HG03095 (cell line): ENCODE results near the gene LRG1.

Source experiments
- ATAC-seq: cut with Tn5 transposase; IDR thresholded peaks from one replicate; pipeline ENCODE4 v1.9.1; 2021; ENCODE audit warnings: moderate library complexity; ENCODE audit not compliant: unreplicated experiment

Gene LRG1, protein sequence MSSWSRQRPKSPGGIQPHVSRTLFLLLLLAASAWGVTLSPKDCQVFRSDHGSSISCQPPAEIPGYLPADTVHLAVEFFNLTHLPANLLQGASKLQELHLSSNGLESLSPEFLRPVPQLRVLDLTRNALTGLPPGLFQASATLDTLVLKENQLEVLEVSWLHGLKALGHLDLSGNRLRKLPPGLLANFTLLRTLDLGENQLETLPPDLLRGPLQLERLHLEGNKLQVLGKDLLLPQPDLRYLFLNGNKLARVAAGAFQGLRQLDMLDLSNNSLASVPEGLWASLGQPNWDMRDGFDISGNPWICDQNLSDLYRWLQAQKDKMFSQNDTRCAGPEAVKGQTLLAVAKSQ

DNA sequence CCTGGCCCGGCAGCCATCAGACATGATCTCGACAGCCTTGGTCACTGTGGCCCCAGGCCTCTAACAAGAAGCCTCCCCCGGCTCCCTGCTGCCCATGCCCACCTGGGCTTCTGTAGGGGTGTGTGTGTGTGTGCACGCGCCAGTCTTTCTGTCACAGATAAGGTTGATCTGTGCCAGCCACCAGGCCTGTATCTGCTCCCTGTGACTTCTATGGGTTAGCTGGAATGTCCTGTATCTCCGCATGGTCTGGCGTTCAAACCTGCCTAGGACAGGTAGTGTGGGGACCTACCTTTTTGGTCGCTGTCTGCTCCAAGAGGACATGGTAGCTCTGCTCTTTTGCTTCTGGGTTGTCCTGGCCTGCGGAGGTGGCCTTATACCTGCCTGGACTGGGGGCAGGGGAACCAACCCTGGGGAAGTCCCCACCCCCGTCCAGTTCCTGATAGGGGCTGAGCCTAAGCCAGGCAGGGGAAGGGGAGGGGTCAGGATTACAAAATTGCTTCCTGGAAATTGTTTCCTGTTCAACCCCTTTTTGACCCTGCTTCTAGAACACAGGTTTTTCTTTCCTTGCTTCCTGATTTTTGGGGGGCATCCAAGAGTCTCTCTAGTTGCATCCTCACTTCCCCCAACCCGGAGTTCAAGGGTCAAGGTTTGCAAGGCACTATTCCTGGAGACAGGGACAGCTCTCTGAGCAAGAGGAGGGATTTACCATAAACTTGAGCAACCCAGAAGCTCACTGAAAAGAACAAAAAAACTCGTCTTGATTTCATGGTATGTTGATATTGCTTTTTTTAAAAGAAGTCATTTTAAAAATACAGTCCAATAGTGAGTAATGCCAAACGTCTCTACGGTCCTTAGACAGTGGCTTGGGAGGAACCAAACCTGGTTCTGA lies at the start of gene LRG1:
Gene LRG1 (minus strand): TSS at position 344 of the 889 bp plus-strand sequence. CDS start 23 bp downstream, at position 321.
- ATAC-seq, result no peak

DNA sequence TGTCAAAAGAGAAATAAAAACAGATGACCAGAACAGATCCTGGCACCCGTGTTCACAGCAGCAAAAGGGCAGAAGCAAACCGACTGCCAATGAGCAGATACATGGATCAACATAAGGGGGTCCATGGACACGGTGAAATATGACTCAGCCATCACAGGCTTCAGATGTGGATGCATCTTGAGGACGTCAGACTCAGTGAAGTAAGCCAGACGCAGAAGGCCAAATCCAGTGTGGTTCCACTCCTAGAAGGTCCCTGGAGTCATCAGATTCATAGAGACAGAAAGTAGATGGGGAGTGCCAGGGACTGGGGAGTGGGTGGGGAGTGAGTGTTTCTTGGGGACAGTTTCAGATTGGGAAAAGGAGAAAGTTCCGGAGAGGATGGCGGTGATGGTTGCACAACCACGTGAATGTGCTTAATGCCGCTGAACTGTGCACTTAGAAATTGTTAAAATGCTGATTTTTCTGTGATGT lies 48.5 kb upstream of the LRG1 start:
- no peak for ATAC-seq

DNA sequence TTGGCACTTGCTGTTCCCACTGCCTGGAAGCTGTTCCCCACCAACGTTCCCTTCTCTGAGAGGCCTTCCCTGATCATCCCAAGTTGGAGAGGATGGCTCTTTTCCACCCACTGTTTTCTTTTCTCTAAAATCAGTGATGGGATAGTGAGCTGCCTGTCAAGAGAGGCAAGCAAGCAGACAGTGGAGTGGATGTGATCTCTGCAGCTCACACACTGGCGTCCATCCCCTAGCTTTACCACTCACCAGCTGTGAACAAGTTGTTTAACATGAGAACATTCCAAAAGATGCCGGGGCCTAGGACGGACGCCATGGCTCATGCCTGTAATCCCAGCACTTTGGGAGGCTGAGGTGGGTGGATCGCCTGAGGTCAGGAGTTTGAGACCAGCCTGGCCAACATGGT lies 47.7 kb upstream of the LRG1 start:
- no peak for ATAC-seq

DNA sequence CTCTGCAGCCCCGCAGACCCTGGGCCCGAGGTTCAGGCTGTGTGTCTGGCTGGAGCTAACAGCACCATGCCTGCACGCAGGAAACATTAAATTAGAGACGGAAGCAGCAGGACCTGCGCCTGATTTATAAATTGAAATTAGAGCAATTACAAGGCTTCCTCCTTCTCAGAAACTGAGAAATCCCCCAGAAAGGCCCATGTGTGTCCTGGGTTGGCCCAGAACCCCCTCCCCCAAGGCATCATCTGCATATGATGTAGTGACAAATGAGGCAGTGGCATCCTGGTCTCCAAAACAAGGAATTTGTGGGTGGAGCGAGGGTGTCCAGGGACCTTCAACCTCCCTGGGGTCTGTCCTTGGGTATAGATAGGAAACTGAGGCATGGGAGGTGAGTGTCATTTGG lies 46.9 kb upstream of the LRG1 start:
- no peak for ATAC-seq

DNA sequence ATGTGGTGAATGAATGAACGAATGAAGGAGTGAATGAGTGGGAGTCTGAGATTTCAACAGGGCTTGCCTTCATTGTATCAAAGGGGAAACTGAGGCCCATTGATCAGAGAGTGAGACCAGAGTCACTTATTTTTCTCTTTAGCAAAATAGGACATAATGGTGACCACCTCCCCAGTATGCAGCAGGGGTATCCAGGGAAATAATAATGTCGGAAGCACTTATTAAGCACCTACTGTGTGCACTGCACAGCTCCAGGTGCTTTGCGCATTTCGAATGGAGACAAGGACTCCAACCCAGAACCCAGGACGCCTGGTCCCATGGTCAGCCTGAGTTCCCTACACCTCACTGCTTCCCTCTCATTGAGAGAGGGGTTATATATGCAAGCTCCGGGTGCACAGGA lies 46.4 kb upstream of the LRG1 start:
- no peak for ATAC-seq

DNA sequence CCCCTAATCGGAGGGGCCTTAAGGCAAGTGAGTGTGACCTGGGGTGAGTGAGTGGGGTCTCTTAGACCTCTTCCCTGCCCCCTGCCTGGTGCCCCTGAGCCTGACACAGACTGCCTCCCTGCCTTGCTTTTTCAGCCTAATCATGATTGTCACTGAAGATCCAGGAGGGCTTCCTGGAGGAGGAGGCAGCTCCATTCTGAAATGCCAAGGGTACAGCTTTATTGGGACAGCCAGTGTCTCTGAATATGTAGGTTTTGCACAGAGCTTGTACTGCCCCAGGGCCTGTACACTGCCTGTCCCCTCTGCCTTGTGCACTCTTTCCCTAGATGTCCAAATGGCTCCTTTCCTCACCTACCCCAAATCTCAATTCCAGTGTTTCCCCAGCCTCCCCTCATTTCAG lies 45.7 kb upstream of the LRG1 start:
- no peak for ATAC-seq

DNA sequence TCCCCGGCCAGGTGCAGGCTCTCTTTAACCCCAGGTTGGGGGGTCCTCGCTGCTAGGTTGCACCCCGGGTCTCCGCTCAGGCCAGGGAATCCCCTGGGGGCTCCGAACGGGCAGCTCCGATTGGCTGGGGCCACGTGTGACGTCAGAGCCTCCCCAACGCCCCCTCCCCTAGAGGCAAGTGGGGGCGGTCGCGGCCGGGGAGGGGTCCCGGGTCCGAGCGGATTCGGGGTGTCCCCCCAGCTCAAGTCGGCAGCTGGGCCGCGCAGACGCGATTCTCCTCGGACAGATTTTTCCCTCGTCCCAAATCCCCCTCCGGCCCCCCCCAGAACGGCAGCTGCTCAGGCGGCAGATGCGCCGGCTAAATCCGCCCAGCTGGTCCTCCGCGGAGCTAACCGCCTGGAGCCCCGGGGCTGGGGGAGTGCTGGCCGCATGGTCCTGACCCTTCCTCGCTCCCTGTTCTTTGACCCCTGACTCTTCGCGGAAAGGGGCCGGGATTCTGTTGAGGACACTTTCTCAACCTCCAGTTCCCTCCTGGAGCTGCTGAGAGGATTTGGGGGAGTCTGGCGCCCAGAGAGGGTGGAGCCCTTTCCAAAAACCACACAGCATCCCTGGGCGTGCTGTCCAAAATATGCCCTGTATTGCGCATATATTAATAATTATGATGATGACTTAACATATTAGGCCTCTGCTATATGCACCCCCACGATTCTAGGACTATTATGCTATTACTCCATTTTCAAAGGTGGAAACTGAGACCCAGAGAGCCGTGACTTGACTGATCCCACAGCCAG lies 45.0 kb upstream of the LRG1 start:
- ATAC-seq, result no peak

DNA sequence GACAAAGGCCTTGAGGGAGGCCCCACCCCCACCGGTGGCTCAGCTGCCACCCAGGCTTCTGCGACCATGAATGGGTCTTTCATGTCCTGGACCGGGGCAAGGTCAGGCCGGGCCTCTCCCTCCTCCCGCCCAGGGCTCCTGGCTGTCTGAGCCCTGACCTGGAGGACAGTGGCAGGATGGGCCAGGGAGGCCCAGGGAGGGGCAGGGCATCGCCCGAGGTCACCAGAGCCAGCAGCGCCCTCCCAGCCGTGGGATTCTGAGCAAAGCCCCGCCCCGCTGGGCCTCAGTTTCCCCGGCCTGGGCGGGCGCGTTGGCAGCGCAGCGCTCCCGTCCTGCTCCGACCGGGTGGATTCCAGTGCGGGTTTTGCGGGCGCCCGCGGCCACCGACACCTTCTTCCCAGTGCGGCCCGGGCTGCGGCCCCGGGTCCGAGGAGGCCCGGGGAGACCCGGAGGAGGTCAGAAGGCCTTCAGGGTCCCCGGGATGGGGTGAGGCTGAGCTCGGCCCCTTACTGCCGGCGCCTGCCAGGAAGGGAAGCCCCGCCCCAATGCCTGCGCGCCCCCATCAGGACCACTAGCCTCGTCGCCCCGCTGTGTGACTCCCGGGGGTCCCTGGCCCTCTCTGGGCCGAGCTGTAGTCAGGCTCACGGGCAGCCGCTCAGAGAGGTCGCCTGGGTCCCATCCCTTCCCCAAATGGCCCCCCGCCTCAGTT lies 44.3 kb upstream of the LRG1 start:
- ATAC-seq, result no peak

DNA sequence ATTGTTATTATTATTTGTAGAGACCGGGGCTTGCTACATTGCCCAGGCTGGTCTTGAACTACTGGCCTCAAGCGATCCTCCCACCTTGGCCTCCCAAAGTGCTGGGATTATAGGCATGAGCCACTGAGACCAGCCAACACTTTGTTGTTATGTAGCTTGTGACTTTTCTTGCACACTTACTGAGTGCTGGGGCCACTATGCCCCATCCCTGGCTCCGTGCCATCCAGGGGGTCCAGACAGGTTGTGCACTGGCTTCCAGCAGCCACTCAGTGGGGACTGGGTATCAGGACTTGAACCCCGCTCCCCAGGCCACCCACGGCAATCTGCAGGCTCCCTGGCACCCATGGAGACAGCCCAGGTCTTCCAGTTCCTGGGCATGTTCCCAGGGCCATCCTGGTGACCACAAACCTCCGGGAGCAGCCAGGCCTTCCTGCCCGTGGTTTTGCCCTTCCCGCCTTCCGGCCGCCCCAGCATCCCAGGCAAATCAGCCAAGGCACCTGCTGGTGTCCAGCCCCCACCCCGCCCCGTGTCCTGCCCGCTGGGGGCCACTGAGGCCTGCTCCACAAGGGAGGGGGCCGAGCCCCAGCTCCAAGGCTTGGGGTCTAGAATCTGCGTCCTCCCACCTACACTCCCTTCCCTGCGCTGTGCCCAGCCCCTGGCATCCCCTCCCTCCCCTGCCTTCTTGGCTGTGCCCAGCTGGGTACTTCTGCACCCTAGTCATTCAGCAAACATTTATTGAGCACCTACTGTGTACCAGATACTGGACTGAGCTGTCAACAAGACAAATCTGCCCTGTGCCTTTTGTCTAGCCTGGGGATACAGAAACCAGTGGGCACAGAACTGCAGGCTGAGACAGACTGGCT lies 43.4 kb upstream of the LRG1 start:
- no peak for ATAC-seq

DNA sequence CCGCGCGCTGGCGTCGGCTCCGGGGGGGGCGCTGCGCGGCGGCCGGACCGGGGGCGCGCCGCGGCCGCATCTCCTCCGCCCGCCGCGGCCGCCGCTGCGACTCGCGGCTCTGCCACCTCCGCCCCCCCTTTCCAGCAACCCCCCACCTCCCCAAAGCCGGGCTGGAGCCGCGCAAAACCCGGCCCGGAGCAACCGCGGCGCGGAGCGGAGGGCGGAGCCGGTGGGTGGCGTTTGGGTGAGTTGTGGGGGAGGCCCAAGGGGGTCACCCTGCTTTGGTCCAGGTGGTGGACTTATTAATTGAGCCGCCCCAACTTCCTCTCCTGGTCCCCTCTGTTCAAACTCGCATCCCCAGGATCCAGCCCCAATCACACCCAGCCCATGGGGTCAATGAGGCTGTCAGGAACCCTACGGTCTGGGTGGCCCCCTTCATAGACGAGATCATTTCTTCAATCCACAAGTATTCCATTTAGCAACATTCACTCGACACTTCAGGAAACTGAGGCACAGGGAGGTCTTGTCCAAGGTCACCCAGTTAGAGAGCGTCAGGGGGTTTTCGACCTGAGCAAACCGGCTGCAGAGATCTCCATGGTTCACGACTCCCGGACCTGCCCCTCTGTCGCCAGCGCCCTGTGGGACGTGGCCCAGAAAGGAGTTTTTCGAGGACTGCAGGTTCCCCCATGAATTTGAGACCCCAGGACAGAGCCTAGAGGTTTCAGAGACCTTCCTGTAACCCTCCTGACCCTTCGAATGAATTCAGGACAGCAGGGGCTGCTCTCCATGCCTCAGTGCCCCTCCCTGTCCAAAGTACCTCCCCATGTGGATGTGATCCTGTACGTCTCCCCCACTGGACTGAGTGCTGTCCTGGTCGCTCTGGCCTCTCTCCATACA lies 42.1 kb upstream of the LRG1 start:
- ATAC-seq, result no peak

DNA sequence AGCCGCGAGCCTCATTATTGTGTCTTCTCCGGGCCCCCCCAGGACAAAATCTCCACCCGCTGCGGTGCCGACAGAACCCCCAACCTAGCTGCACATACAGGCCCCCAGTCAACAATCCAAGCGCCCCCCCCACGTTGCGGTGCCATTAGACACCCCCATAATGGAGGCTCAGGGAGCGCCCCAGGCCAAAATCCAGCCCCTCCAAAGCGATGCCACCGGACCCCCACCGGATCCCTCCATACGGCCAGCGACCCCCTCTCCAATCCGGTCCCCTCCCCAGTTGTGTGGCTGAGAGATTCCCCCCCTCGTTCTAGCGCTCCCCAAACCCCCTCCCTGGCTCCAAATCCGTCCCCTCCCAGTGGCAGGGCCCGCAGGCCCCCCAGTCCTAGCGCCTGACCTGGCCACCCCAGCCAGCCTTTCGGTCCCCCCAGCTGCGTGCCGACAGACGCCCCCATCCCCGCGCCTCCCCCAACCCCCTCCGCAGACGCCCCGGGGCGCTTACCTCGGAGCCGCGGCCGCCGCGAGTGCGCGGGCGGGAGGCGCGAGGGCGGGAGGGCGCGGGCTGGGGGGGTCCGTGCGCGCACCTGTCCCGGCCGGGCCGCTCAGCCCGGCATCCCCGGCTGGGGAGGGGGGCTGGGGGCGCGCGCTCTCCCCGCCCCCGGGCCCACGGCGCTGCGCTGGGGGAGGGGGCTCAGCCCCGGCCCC lies 41.3 kb upstream of the LRG1 start:
- no peak for ATAC-seq

DNA sequence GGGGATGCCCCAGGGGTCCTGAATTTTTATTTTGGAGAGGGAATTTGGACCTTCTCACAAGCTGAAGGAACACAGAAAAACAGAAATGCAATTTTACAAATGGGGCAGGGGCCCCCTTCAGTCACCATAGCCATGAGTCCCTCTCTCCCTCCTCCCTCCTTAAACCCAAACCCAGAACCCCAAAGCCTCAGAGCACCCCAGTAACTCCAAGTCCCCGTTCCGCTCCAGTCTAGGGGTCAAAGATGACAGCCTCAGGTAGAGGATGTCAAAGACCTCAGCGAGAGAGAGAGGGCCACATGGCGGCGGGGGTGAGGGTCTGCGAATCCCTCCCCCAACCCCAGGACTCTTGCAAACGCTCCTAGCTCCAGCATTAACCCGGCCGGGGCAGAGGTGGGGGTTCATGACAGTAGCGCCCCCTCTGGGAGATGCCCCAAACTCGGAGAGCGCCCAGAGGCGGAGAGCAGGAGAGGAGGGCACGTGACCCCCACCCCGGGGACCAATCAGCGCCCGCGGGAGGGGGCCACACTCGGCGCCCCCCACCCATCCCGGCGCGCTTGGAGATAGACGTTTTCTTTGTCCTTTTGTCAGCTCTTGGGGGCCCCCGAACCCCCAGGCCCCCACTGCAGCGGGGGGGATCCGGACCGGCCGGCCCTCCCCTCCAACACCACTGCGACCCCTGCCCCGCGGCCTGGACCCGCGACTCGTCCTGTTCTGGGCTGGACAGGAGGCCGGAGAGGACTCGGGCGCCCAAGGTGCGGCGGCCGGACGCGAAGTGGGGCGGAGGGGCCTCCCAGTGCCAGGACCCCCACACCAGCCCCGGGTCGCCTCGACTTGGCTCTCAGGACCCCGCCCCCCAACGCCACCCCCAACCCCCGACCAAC lies 40.4 kb upstream of the LRG1 start:
- no peak for ATAC-seq

DNA sequence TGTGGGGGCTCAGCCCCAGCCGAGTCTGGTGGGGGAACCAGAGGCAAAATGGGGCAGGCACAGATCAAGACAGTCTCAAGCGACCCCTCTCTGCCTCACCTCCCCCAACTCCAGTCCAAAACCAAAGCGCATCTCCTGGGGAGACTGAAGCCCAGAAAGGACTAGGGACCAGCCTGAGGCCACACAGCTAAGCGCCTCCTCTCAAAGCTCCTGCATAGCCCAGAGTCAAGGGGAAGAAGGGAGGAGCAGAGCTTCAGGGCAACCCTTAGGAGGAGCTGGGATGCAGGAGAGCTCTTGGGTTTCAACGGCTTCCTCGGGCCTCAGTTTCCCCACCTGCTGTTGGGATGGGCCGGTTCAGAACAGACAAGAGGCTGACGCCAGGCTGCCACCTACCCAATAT lies 39.6 kb upstream of the LRG1 start:
- ATAC-seq, result no peak

DNA sequence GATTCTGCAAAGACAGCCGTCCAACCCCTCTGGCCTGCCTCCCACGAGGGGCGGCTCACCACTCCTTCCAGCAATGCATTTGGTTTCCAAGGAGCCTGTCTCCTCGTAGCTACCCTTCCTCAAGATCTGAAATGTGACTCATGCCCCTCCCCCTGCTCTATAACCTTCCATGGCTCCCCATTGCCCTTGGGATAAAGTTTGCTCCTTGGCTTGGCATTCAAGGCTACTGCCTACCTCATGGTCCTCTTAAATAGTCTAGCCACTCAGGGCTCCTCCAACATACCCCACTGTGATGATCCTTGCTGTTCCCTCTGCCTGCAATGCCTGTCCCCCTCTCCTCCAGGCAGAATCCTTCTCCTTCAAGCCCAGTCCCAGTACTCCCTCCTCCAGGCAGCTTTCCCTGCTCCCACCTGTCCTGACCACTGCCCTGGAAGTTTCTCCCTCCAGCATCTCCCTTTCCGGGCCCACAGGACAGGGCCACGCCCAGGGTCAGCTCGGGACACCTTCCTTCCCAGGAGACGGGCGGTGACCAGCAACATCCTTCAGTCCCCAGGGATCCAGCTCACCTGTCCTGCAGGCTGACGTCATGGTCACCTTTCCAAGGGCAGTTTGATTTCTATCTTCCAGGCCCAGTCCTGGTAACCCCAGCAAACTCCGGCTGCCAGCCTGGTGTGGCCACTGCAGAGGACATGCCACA lies 38.9 kb upstream of the LRG1 start:
- ATAC-seq, result no peak

DNA sequence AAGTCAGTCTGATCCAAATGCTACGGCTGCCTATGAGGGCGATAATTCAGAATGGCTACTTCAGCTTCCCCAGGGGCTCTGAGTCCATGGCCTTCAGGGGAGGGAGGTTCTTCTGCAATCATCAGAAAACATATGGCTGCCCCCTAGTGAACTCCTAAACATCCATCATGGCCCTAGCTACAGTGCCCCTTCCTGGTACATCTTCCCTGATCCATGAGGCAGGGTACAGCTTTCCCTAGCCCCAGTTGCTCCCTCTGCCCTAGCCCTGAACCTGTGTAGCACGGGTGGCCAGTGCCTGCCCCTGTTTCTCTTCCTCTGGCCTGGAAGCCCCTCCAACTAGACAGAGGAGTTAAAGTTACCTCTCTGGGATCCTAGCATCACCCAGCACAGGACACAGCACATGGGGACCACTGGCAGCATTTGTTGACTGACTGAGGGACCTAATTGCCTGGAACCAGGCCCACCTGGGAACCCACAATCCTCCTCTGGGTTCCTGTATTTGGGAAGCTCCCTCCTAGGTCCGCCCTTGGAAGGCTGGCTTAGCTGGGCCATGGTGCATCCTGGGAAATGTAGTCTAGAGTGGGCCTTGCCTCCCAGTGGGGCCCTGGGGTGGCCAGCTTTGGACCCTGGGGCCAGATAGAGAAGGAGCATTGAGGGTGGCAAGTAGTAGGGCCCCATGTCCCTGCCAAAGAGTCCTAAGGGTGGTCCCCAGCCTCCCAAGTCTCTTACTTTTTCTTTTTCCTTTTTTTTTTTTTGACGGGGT lies 37.4 kb upstream of the LRG1 start:
- ATAC-seq, result no peak
